ENCODE results near the gene HTT. TPM values are rescaled to one million over a fixed set of nuclear protein-coding genes. Genes with fewer than 3 reads are reported as not detected.

Gene HTT
- total RNA-seq, 1 experiment from 2014 or later, result 18.4 TPM

DNA sequence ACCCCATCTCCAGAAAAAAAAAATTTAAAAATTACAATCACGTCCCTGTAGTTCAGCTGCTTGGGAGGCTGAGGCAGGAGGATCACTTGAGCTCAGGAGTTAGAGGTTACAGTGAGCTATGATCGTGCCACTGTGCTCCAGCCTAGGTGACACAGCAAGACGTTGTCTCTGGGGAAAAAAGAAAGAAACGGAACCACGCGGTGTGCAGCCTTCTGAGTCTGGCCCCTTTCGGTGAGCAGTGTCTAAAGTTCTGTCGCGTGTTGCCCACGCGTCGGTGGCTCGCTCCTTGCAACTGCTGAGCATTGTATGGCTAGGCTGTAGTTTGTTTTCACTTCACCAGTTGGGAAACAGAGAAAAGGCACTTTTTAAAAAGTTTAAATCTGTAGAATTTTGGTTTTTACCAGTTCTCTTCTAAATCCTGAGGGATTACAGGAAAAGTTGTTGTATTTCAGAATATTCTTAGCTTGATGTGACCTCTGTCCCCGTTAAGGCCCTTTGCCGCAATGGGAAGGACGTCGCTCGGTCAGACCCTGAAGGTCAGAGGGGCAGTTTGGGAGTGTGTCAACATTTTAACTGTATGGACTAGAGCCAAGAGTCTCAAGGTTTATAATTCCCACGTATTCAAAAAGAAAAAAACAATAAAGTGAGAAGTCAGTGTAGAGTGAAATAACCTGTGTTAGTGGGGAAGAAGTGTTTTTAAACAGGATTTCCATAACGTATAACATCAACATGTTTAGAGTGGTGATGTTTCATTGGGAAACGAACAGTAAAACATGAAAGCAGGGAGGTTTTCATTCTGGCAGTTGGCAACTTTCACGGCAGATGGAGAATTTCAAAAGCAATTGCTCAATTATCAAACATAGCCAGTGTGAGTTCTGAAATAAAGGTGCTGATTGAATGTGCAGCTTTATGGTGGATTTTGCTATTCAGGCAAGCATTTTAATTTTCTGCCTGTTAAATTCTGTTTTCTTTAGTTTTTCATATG, 128.6 kb downstream of the HTT start:
- H3K9ac ChIP-seq (ENCODE audit: low read length), result no peak overlapping the region
- no peak overlapping the region for H2AFZ ChIP-seq (ENCODE audit: low read length)
- no peaks in the 10 kb centered on the region for H3K27me3 ChIP-seq (ENCODE audit: low read length)
- H3K36me3 ChIP-seq (ENCODE audit: low read depth, low read length), result peaks cover 8% of the 10 kb centered on the region
- H3K9me3 ChIP-seq (ENCODE audit: low read length), result no peaks in the 10 kb centered on the region
- intact Hi-C loops (cut with micrococcal nuclease), result no loop called here
- TF ChIP-seq EZH2 (IDR thresholded peaks at IDR 0.05; ENCODE audit: low read length, unreplicated experiment) (no peak), EZH2phosphoT487 (IDR thresholded peaks at IDR 0.05; ENCODE audit: borderline replicate concordance, low read length) (no peak)
- TF ChIP-seq, protein P1, sequence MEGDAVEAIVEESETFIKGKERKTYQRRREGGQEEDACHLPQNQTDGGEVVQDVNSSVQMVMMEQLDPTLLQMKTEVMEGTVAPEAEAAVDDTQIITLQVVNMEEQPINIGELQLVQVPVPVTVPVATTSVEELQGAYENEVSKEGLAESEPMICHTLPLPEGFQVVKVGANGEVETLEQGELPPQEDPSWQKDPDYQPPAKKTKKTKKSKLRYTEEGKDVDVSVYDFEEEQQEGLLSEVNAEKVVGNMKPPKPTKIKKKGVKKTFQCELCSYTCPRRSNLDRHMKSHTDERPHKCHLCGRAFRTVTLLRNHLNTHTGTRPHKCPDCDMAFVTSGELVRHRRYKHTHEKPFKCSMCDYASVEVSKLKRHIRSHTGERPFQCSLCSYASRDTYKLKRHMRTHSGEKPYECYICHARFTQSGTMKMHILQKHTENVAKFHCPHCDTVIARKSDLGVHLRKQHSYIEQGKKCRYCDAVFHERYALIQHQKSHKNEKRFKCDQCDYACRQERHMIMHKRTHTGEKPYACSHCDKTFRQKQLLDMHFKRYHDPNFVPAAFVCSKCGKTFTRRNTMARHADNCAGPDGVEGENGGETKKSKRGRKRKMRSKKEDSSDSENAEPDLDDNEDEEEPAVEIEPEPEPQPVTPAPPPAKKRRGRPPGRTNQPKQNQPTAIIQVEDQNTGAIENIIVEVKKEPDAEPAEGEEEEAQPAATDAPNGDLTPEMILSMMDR (conservative IDR thresholded peaks at IDR 0.05; ENCODE audit: low read depth, low read length), result no peak
- H3K4me3 ChIP-seq (ENCODE audit: low read length), result no peak overlapping the region
- POLR2A ChIA-PET (ENCODE audit: unreplicated experiment), result no interaction called here
- H3K27ac ChIP-seq (ENCODE audit: low read length), result no peak overlapping the region
- H4K20me1 ChIP-seq (ENCODE audit: low read length), result no peaks in the 10 kb centered on the region
- no peaks in the 10 kb centered on the region for H3K79me2 ChIP-seq (ENCODE audit: low read length)
- ATAC-seq, result no peak
- no peaks in the 10 kb centered on the region for H3F3A ChIP-seq (ENCODE audit: low read length, unreplicated experiment)
- H3K9me2 ChIP-seq (replicated peaks; ENCODE audit: low read length), result no peaks in the 10 kb centered on the region
- CTCF ChIA-PET, result no interaction called here
- no peaks in the 10 kb centered on the region for H3K4me1 ChIP-seq (ENCODE audit: insufficient read depth, low read length)
- no peak overlapping the region for H3K4me2 ChIP-seq (ENCODE audit: low read length)
- no peak for DNase-seq
- BruUV-seq (replicated peaks), result no TSS peak

DNA sequence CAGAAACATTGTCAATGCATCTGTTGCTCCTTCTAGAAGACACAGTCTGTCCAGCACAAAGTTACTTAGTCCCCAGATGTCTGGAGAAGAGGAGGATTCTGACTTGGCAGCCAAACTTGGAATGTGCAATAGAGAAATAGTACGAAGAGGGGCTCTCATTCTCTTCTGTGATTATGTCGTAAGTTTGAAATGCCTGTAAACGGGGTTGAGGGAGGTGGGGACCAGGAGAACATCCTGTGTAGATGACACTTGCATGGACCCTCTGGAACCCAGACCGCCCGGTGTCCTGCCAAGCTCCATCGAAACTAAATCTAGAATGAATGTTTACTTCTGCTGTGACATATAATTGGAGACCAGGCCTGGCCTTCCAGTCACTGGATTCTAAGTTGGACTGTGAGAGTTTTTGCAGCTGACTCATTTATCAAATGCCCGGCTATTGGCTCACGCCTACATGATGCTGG, 129.5 kb downstream of the HTT start:
- TF ChIP-seq EZH2 (IDR thresholded peaks at IDR 0.05; ENCODE audit: low read length, unreplicated experiment) (no peak), EZH2phosphoT487 (IDR thresholded peaks at IDR 0.05; ENCODE audit: borderline replicate concordance, low read length) (no peak)
- TF ChIP-seq, protein P1 (conservative IDR thresholded peaks at IDR 0.05; ENCODE audit: low read depth, low read length), result no peak
- no peaks in the 10 kb centered on the region for H3K79me2 ChIP-seq (ENCODE audit: low read length)
- BruUV-seq (replicated peaks), result no TSS peak
- intact Hi-C loops (cut with micrococcal nuclease), result no loop called here
- CTCF ChIA-PET, result no interaction called here
- H4K20me1 ChIP-seq (ENCODE audit: low read length), result no peaks in the 10 kb centered on the region
- DNase-seq, result no peak
- H3K27me3 ChIP-seq (ENCODE audit: low read length), result no peaks in the 10 kb centered on the region
- POLR2A ChIA-PET (ENCODE audit: unreplicated experiment), result no interaction called here
- H3K9me3 ChIP-seq (ENCODE audit: low read length), result no peaks in the 10 kb centered on the region
- H3K27ac ChIP-seq (ENCODE audit: low read length), result no peak overlapping the region
- H3K4me3 ChIP-seq (ENCODE audit: low read length), result no peak overlapping the region
- H3K36me3 ChIP-seq (ENCODE audit: low read depth, low read length), result peaks cover 8% of the 10 kb centered on the region
- H2AFZ ChIP-seq (ENCODE audit: low read length), result no peak overlapping the region
- no peak overlapping the region for H3K4me2 ChIP-seq (ENCODE audit: low read length)
- no peaks in the 10 kb centered on the region for H3F3A ChIP-seq (ENCODE audit: low read length, unreplicated experiment)
- H3K9me2 ChIP-seq (replicated peaks; ENCODE audit: low read length), result no peaks in the 10 kb centered on the region
- H3K4me1 ChIP-seq (ENCODE audit: insufficient read depth, low read length), result no peaks in the 10 kb centered on the region
- no peak overlapping the region for H3K9ac ChIP-seq (ENCODE audit: low read length)
- ATAC-seq, result no peak

DNA sequence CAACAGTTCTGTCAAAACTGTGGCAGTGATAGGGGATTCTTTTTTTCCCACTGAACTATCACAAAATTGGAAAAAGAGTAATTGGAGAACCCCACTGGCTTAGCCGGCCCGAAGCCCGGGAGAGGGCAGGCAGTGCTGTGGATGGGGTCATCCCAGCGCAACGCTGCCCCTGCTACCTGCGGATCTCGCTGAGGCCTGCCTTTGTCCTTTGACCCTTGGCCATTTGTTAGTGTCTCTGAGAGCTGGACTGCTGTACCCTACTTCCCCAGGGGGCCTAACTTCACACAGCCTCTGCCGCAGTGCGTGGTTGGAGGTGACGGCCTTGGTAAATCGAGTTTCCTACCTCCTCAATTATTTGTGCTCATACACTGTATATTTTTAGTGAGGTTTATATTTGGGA, 131.5 kb downstream of the HTT start:
- no peaks in the 10 kb centered on the region for H3F3A ChIP-seq (ENCODE audit: low read length, unreplicated experiment)
- no peaks in the 10 kb centered on the region for H3K79me2 ChIP-seq (ENCODE audit: low read length)
- no peaks in the 10 kb centered on the region for H3K4me1 ChIP-seq (ENCODE audit: insufficient read depth, low read length)
- no peaks in the 10 kb centered on the region for H3K9me3 ChIP-seq (ENCODE audit: low read length)
- no peak overlapping the region for H3K4me2 ChIP-seq (ENCODE audit: low read length)
- H3K9ac ChIP-seq (ENCODE audit: low read length), result no peak overlapping the region
- DNase-seq (no peak), ATAC-seq (no peak)
- ChIA-PET CTCF (no interaction called here), POLR2A (ENCODE audit: unreplicated experiment) (no interaction called here)
- H3K27ac ChIP-seq (ENCODE audit: low read length), result no peak overlapping the region
- H3K36me3 ChIP-seq (ENCODE audit: low read depth, low read length), result peaks cover 8% of the 10 kb centered on the region
- no peak overlapping the region for H3K4me3 ChIP-seq (ENCODE audit: low read length)
- intact Hi-C loops (cut with micrococcal nuclease), result no loop called here
- no peaks in the 10 kb centered on the region for H3K27me3 ChIP-seq (ENCODE audit: low read length)
- no peak for TF ChIP-seq EZH2 (IDR thresholded peaks at IDR 0.05; ENCODE audit: low read length, unreplicated experiment)
- TF ChIP-seq, protein P1 (conservative IDR thresholded peaks at IDR 0.05; ENCODE audit: low read depth, low read length), result no peak
- no peak for TF ChIP-seq EZH2phosphoT487 (IDR thresholded peaks at IDR 0.05; ENCODE audit: borderline replicate concordance, low read length)
- BruUV-seq (replicated peaks), result no TSS peak
- no peak overlapping the region for H2AFZ ChIP-seq (ENCODE audit: low read length)
- H3K9me2 ChIP-seq (replicated peaks; ENCODE audit: low read length), result no peaks in the 10 kb centered on the region
- H4K20me1 ChIP-seq (ENCODE audit: low read length), result no peaks in the 10 kb centered on the region
